ENCODE data around the gene NFATC2IP. TPM values are rescaled to one million over a fixed set of nuclear protein-coding genes. Genes with fewer than 3 reads are reported as not detected.
A peak's percentile ranks its signal among the peaks of the same experiment; 100 is the strongest.

Gene NFATC2IP
- total RNA-seq, 1 experiment from 2014 or later, result 73.0 TPM

DNA sequence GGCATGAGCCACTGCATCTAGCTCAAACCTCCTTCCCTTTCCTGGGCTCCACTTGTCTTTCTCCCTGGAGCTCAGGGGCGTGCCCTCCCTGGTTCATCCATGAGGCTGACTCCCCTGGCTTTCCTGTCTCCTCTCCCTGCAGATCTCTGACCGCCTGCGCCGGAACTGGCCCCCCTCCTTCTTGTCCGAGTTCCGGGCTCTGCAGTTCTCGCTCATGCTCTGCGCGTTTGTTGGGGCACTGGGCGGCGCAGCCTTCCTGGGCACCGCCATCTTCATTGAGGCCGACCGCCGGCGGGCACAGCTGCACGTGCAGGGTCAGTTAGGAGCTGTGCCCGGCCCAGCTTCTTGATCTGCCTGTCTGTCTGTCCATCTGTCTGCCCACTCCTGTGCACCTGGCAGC lies 32.9 kb downstream of the NFATC2IP start:
- POLR2A ChIA-PET (ENCODE audit: unreplicated experiment), result no interaction called here

DNA sequence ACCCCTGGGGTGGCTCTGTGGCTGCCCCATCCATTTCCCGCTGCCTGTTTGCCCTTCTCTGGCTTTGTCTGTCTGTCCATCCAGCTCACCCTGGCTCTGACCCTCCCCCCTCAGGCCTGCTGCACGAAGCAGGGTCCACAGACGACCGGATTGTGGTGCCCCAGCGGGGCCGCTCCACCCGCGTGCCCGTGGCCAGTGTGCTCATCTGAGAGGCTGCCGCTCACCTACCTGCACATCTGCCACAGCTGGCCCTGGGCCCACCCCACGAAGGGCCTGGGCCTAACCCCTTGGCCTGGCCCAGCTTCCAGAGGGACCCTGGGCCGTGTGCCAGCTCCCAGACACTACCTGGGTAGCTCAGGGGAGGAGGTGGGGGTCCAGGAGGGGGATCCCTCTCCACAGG lies 33.4 kb downstream of the NFATC2IP start:
- no peaks in the 10 kb centered on the region for H3K27me3 ChIP-seq (ENCODE audit: insufficient read depth, low read depth)
- no peaks in the 10 kb centered on the region for H3K79me2 ChIP-seq (ENCODE audit: low read depth)
- ChIA-PET CTCF (no interaction called here), POLR2A (ENCODE audit: unreplicated experiment) (no interaction called here)
- H3K4me3 ChIP-seq, result no peak overlapping the region
- intact Hi-C loops (cut with micrococcal nuclease; ENCODE audit: unreplicated experiment), result no loop called here
- H2AFZ ChIP-seq, result no peak overlapping the region
- TF ChIP-seq, protein P1, sequence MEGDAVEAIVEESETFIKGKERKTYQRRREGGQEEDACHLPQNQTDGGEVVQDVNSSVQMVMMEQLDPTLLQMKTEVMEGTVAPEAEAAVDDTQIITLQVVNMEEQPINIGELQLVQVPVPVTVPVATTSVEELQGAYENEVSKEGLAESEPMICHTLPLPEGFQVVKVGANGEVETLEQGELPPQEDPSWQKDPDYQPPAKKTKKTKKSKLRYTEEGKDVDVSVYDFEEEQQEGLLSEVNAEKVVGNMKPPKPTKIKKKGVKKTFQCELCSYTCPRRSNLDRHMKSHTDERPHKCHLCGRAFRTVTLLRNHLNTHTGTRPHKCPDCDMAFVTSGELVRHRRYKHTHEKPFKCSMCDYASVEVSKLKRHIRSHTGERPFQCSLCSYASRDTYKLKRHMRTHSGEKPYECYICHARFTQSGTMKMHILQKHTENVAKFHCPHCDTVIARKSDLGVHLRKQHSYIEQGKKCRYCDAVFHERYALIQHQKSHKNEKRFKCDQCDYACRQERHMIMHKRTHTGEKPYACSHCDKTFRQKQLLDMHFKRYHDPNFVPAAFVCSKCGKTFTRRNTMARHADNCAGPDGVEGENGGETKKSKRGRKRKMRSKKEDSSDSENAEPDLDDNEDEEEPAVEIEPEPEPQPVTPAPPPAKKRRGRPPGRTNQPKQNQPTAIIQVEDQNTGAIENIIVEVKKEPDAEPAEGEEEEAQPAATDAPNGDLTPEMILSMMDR (conservative IDR thresholded peaks at IDR 0.05), result no peak
- no peak for TF ChIP-seq EZH2 (IDR thresholded peaks at IDR 0.05; ENCODE audit: low read depth)
- DNase-seq, result no peak
- no peaks in the 10 kb centered on the region for H3K9me3 ChIP-seq (ENCODE audit: insufficient read depth, low read depth)
- peaks cover 13% of the 10 kb centered on the region for H3K36me3 ChIP-seq (ENCODE audit: low read depth)
- H4K20me1 ChIP-seq (ENCODE audit: insufficient read depth), result no peaks in the 10 kb centered on the region
- H3K27ac ChIP-seq, result no peak overlapping the region
- H3F3A ChIP-seq (ENCODE audit: insufficient read depth, low read depth), result no peaks in the 10 kb centered on the region; the same call in 1 of the 2 replicates
- no peak overlapping the region for H3K4me2 ChIP-seq
- TSS peak; percentile 19 for BruUV-seq (replicated peaks)
- no peaks in the 10 kb centered on the region for H3K4me1 ChIP-seq (replicated peaks; ENCODE audit: insufficient read depth)
- no peaks in the 10 kb centered on the region for H3K9me2 ChIP-seq (ENCODE audit: insufficient read depth)

More for the DNA sequence above, 32.9 kb downstream of the NFATC2IP start:
- no peak overlapping the region for H3K4me3 ChIP-seq
- no peak for DNase-seq
- TF ChIP-seq EZH2 (IDR thresholded peaks at IDR 0.05; ENCODE audit: low read depth), result no peak
- TF ChIP-seq, protein P1 (conservative IDR thresholded peaks at IDR 0.05), result no peak
- no peak overlapping the region for H3K27ac ChIP-seq
- no peaks in the 10 kb centered on the region; the same call in 1 of the 2 replicates for H3F3A ChIP-seq (ENCODE audit: insufficient read depth, low read depth)
- H3K27me3 ChIP-seq (ENCODE audit: insufficient read depth, low read depth), result no peaks in the 10 kb centered on the region
- intact Hi-C loops (cut with micrococcal nuclease; ENCODE audit: unreplicated experiment), result no loop called here
- no TSS peak for BruUV-seq (replicated peaks)
- no peaks in the 10 kb centered on the region for H3K4me1 ChIP-seq (replicated peaks; ENCODE audit: insufficient read depth)
- H3K36me3 ChIP-seq (ENCODE audit: low read depth), result peaks cover 13% of the 10 kb centered on the region
- H3K79me2 ChIP-seq (ENCODE audit: low read depth), result no peaks in the 10 kb centered on the region
- H4K20me1 ChIP-seq (ENCODE audit: insufficient read depth), result no peaks in the 10 kb centered on the region
- H3K9me2 ChIP-seq (ENCODE audit: insufficient read depth), result no peaks in the 10 kb centered on the region
- H2AFZ ChIP-seq, result no peak overlapping the region
- CTCF ChIA-PET, result no interaction called here
- no peaks in the 10 kb centered on the region for H3K9me3 ChIP-seq (ENCODE audit: insufficient read depth, low read depth)
- no peak overlapping the region for H3K4me2 ChIP-seq

DNA sequence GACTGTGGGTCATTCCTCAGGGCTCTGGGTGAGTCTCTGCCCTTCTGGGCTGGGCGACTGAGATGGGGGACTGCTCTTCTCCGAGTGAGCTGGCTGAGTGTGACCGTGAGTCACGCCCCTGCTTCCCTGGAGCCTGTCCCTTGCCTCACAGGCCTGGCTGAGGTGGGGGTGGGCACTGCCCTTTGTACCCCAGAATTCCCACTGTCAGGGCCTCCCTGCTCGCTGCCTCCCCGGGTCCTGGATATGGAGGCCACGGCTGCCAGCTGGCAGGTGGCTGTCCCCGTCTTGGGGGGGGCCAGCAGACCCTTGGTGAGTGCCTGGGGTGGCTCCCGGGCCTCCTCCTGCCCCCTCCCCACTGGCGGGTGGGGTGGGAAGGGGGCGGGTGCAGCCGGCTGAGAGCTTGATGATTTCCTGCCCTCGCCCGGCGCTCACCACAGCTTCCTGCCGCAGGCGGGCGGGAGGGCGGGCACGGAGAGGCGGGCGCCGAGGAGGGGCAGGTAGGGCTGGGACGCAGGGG lies 33.9 kb downstream of the NFATC2IP start, which contains the start of gene LAT:
TSS of gene LAT (plus strand) at position 434 of the 517 bp plus-strand sequence. CDS start 366 bp downstream, outside the sequence.
- DNase-seq, result no peak
- H3K4me2 ChIP-seq, result no peak within 1 kb of the TSS
- H4K20me1 ChIP-seq (ENCODE audit: insufficient read depth), result no peaks in the 10 kb centered on the region
- H3K4me1 ChIP-seq (replicated peaks; ENCODE audit: insufficient read depth), result no peaks in the 10 kb centered on the region
- intact Hi-C loops (cut with micrococcal nuclease; ENCODE audit: unreplicated experiment), result no loop called here
- H3K27me3 ChIP-seq (ENCODE audit: insufficient read depth, low read depth), result no peaks in the 10 kb centered on the region
- no peaks in the 10 kb centered on the region; the same call in 1 of the 2 replicates for H3F3A ChIP-seq (ENCODE audit: insufficient read depth, low read depth)
- TF ChIP-seq, protein P1 (conservative IDR thresholded peaks at IDR 0.05), result no peak
- no peak for TF ChIP-seq EZH2 (IDR thresholded peaks at IDR 0.05; ENCODE audit: low read depth)
- no TSS peak for BruUV-seq (replicated peaks)
- no peaks in the 10 kb centered on the region for H3K9me2 ChIP-seq (ENCODE audit: insufficient read depth)
- H2AFZ ChIP-seq, result no peak within 1 kb of the TSS
- H3K36me3 ChIP-seq (ENCODE audit: low read depth), result peaks cover 13% of the 10 kb centered on the region
- POLR2A ChIA-PET (ENCODE audit: unreplicated experiment), result no interaction called here
- CTCF ChIA-PET, result no interaction called here
- H3K27ac ChIP-seq, result no peak within 1 kb of the TSS
- no peak within 1 kb of the TSS for H3K4me3 ChIP-seq
- no peaks in the 10 kb centered on the region for H3K79me2 ChIP-seq (ENCODE audit: low read depth)
- no peaks in the 10 kb centered on the region for H3K9me3 ChIP-seq (ENCODE audit: insufficient read depth, low read depth)
